VCaP (cell line): Measurements from ENCODE around the gene CLDN19.
A peak's percentile ranks its signal among the peaks of the same experiment; 100 is the strongest.
"Not testable (repeated sequence)": the region's sequence is repeated elsewhere in the genome, so short reads cannot be mapped to it uniquely, and the experiment has no call there.

Experiments used
- H3K27ac ChIP-seq: fragments of 450-650 bp; 2 replicates; pipeline ENCODE4 v1.5.1; 2017
- CTCF ChIP-seq: fragments of 450-650 bp; conservative IDR thresholded peaks from 2 replicates; pipeline ENCODE4 v1.5.1; 2017; ENCODE audit warnings: mild to moderate bottlenecking, moderate library complexity

Gene CLDN19

GRCh38 chr1:42713293-42713692, 26.7 kb downstream of the CLDN19 start:
- TF ChIP-seq CTCF, result no peak
- no peak overlapping the region for H3K27ac ChIP-seq

DNA sequence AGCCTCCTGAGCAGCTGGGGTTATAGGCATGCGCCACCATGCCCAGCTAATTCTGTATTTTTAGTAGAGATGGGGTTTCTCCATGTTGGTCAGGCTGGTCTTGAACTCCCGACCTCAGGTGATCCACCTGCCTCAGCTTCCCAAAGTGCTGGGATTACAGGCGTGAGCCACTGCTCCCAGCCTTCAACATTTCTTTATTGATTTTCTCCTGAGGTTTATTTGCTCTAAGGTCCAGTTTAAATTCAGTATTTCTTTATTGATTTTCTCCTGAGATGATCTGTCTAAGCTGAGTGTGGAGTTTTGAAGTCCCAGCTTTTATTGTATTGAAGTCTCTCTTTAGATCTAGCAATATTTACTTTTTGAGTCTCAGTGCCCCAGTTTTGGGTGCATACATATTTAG, 27.2 kb downstream of the CLDN19 start:
- H3K27ac ChIP-seq, result not testable (repeated sequence)

GRCh38 chr1:42703888-42704464, 36.1 kb downstream of the CLDN19 start:
- TF ChIP-seq CTCF, result no peak
- no peak overlapping the region for H3K27ac ChIP-seq

DNA sequence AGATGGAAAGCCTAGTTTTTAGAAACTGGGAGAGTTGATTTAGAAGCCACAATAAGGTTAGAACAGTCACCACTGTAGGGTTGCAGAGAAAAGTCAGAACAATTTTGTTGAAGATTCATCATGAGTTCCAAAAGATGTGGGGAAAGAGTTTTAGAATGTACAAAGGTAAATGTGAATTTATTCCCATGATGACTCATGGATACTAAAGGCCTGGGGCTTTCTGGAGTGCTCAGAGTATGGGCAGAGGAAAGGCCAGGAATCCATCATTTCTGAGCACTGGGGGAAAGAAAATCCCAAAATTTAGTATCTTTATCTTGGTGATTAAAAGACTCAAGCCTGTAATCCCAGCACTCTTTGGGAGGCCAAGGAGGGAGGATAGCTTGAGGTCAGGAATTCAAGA, 40.0 kb downstream of the CLDN19 start:
- H3K27ac ChIP-seq, result no peak overlapping the region
- TF ChIP-seq CTCF, result no peak

- no peak for TF ChIP-seq CTCF
- H3K27ac ChIP-seq, result no peak overlapping the region
Measured at GRCh38 chr1:42698081-42698813, 41.8 kb downstream of the CLDN19 start.

DNA sequence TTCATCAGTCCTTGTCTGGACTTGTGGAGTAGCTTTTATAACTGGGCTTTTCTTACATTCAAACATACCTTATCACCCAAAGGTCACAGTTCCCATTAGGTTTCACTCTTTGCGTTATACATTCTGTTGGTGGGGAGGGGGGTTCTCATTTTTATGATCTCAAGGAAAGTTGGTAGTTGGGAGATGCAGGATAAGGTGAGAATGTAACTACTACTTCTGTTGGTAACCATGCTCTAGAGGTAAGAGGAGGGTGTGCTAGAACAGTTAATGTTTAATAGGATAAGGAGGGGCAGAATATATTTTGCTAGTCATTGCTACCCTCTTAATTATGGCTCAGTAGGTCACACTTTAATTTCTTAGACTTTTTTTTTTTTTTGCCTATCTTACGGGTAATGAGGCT, 47.1 kb downstream of the CLDN19 start:
- TF ChIP-seq CTCF, result no peak
- H3K27ac ChIP-seq, result peak overlapping the region; percentile 69

DNA sequence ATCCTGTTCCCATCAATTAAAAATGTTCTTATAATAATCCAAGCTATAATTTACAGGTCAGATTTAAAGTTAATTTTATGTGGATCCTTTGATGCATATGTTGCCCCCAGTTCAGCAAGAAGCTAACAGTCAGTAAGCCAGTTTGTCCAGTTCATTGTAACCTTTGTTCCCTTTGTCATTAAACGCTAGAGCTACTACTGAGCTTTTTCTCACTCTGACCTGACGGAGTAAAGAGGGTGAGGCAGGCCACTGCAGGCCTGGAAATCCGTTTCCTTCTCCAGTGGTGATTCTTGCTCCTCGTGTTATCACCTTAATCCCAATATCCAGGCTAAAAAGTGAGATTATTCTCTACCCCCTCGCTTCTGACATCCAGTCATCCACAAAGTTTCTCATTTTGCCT, 47.6 kb downstream of the CLDN19 start:
- peak overlapping the region; percentile 69 for H3K27ac ChIP-seq
- TF ChIP-seq CTCF, result no peak

DNA sequence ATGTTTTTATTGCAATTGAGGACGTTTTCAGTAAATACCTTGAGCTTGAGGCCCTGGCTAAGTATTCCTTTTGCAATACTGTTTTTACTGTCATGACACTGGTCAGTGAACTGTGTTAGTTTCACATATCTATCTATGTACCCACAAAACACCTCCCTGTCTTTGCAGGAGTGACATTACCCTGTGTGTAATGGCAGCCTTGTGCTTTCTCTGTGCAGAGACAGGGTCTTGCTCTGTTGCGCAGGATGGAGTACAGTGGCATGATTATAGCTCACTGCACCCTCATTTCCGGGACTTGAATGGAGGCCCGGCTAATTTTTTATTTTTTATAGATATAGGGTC, 48.9 kb downstream of the CLDN19 start:
- TF ChIP-seq CTCF, result no peak
- H3K27ac ChIP-seq, result peak overlapping the region; percentile 69; the same call in 1 of the 2 replicates
